ENCODE results near the gene TVP23A.

Gene TVP23A

DNA sequence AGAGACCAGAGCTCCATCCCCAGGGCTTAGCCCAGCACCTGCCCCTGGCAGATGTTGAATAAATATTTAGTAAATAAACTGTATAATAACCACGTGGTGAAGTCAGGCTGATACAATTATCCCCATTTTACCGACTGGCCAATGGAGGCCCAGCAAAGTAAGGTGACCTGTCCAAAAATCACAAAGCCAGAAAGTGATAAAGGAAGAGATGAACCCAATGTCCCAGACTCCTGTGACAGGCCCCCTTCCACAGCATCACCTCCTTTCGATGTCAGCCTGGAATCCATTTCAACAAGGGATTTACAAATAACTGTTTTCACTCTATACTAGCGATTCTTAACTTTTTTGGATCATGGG is 5.5 kb downstream of the TVP23A start:
- ATAC-seq (ENCODE audit: insufficient read depth, low read depth) (no peak), DNase-seq (no peak)
- H3K4me1 ChIP-seq (ENCODE audit: insufficient read depth, low read length): no peaks in the 10 kb centered on the region
- H3K9me3 ChIP-seq (ENCODE audit: insufficient read depth, low read length, severe bottlenecking): no peaks in the 10 kb centered on the region
- H4K20me1 ChIP-seq (ENCODE audit: insufficient read depth, low read length): no peaks in the 10 kb centered on the region
- no peak overlapping the region for H3K4me3 ChIP-seq (ENCODE audit: low read depth in 1 of 2, low read length in 2 of 2)
- TF ChIP-seq, protein P1, sequence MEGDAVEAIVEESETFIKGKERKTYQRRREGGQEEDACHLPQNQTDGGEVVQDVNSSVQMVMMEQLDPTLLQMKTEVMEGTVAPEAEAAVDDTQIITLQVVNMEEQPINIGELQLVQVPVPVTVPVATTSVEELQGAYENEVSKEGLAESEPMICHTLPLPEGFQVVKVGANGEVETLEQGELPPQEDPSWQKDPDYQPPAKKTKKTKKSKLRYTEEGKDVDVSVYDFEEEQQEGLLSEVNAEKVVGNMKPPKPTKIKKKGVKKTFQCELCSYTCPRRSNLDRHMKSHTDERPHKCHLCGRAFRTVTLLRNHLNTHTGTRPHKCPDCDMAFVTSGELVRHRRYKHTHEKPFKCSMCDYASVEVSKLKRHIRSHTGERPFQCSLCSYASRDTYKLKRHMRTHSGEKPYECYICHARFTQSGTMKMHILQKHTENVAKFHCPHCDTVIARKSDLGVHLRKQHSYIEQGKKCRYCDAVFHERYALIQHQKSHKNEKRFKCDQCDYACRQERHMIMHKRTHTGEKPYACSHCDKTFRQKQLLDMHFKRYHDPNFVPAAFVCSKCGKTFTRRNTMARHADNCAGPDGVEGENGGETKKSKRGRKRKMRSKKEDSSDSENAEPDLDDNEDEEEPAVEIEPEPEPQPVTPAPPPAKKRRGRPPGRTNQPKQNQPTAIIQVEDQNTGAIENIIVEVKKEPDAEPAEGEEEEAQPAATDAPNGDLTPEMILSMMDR (IDR thresholded peaks at IDR 0.05; ENCODE audit: borderline replicate concordance, extremely low read depth, low read length, poor library complexity, severe bottlenecking): no peak
- TF ChIP-seq EZH2 (IDR thresholded peaks at IDR 0.05; ENCODE audit: borderline replicate concordance, low read depth, low read length, severe bottlenecking): no peak
- H2AFZ ChIP-seq (ENCODE audit: low read depth, low read length): no peak overlapping the region
- H3K9ac ChIP-seq (ENCODE audit: low read depth, low read length): no peak overlapping the region
- H3K36me3 ChIP-seq (ENCODE audit: insufficient read depth, low read length): no peaks in the 10 kb centered on the region
- no peaks in the 10 kb centered on the region for H3K79me2 ChIP-seq (ENCODE audit: insufficient read depth, low read length)
- H3K27ac ChIP-seq (ENCODE audit: low read length): no peak overlapping the region
- no peak overlapping the region for H3K4me2 ChIP-seq (ENCODE audit: insufficient read depth, low read length)
- no peaks in the 10 kb centered on the region for H3K27me3 ChIP-seq (ENCODE audit: insufficient read depth, low read length, poor library complexity)

DNA sequence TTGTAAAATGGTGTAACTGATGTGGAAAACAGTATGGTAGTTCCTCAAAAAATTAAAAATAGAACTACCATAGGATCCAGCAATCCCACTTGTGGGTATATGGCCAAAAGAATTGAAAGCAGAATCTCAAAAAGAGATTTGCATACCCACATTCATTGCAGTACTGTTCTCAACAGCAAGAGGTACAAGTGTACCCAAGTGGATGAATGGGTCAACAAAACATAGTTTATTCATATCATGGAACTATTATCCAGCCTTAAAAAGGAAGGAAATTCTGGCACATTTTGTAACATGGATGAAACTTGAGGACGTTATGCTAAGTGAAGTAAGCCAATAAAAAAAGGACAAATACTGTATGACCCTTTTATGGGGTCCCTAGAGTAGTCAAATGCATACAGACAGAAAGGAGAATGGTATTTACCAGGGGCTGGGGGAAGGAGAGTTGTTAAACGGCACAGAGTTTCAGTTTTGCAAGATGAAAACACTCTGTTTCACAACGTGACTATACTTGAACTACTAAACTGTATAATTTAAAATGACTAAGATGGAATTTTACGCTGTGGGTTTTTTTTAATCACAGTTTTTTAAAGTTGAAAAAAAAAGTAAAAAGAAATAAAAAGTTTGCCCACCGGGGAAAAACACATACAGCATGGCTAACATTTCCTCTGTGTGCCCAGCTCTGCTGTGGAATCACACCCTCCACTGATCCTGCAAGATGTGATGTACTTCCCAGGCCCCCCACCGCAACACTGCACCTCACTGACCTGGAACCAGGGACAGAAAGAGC is 6.1 kb downstream of the TVP23A start:
- Histone ChIP-seq H3K9me3 (ENCODE audit: insufficient read depth, low read length, severe bottlenecking) (no peaks in the 10 kb centered on the region), H3K4me2 (ENCODE audit: insufficient read depth, low read length) (no peak overlapping the region), H3K9ac (ENCODE audit: low read depth, low read length) (no peak overlapping the region), H3K27me3 (ENCODE audit: insufficient read depth, low read length, poor library complexity) (peaks cover 1% of the 10 kb centered on the region), H3K79me2 (ENCODE audit: insufficient read depth, low read length) (no peaks in the 10 kb centered on the region), H3K36me3 (ENCODE audit: insufficient read depth, low read length) (no peaks in the 10 kb centered on the region), H3K27ac (ENCODE audit: low read length) (no peak overlapping the region), H4K20me1 (ENCODE audit: insufficient read depth, low read length) (no peaks in the 10 kb centered on the region), H2AFZ (ENCODE audit: low read depth, low read length) (no peak overlapping the region), H3K4me3 (ENCODE audit: low read depth in 1 of 2, low read length in 2 of 2) (no peak overlapping the region), H3K4me1 (ENCODE audit: insufficient read depth, low read length) (no peaks in the 10 kb centered on the region)
- no peak for ATAC-seq (ENCODE audit: insufficient read depth, low read depth)
- TF ChIP-seq, protein P1 (IDR thresholded peaks at IDR 0.05; ENCODE audit: borderline replicate concordance, extremely low read depth, low read length, poor library complexity, severe bottlenecking): no peak
- no peak for TF ChIP-seq EZH2 (IDR thresholded peaks at IDR 0.05; ENCODE audit: borderline replicate concordance, low read depth, low read length, severe bottlenecking)
- no peak for DNase-seq

DNA sequence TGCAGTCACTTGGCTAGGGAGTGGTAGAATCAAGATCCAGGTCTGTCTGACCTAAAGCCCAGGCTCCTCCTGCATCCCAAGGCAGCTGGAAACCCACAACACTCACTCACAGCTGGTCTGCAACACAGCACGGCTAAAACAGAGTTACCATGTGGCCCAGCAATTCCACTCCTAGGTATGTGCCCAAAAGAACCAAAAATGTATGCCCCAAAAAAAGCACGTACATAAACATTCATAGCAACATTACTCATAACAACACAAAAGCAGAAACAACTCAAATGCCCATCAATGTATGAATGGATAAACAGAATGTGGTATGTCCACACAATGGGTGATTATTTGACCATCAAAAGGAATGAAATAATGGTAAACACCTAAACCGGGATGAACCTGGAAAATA is 8.9 kb downstream of the TVP23A start:
- H3K27ac ChIP-seq (ENCODE audit: low read length): no peak overlapping the region

More for the DNA sequence above, 8.9 kb downstream of the TVP23A start:
- no peak for DNase-seq
- Histone ChIP-seq H3K4me2 (ENCODE audit: insufficient read depth, low read length) (no peak overlapping the region), H3K9ac (ENCODE audit: low read depth, low read length) (no peak overlapping the region), H4K20me1 (ENCODE audit: insufficient read depth, low read length) (no peaks in the 10 kb centered on the region), H3K27me3 (ENCODE audit: insufficient read depth, low read length, poor library complexity) (peaks cover 6% of the 10 kb centered on the region), H2AFZ (ENCODE audit: low read depth, low read length) (no peak overlapping the region), H3K9me3 (ENCODE audit: insufficient read depth, low read length, severe bottlenecking) (no peaks in the 10 kb centered on the region), H3K79me2 (ENCODE audit: insufficient read depth, low read length) (no peaks in the 10 kb centered on the region), H3K4me3 (ENCODE audit: low read depth in 1 of 2, low read length in 2 of 2) (no peak overlapping the region), H3K36me3 (ENCODE audit: insufficient read depth, low read length) (no peaks in the 10 kb centered on the region), H3K4me1 (ENCODE audit: insufficient read depth, low read length) (no peaks in the 10 kb centered on the region)
- no peak for TF ChIP-seq EZH2 (IDR thresholded peaks at IDR 0.05; ENCODE audit: borderline replicate concordance, low read depth, low read length, severe bottlenecking)
- TF ChIP-seq, protein P1 (IDR thresholded peaks at IDR 0.05; ENCODE audit: borderline replicate concordance, extremely low read depth, low read length, poor library complexity, severe bottlenecking): no peak
- ATAC-seq (ENCODE audit: insufficient read depth, low read depth): no peak

Measured in DND-41 (cell line).